ENCODE data around the gene GAMT.

- no peak for TF ChIP-seq CTCF (CRISPR knock-in tag; IDR thresholded peaks at IDR 0.05)
- no peak for TF ChIP-seq POLR2A (IDR thresholded peaks at IDR 0.05; ENCODE audit: insufficient read depth in 1 of 2, low read depth in 2 of 2, low read length in 2 of 2)
- no peak for TF ChIP-seq TFDP2 (CRISPR knock-in tag; IDR thresholded peaks at IDR 0.05)
- no peak for TF ChIP-seq IRX3 (CRISPR knock-in tag; IDR thresholded peaks at IDR 0.05; ENCODE audit: borderline replicate concordance, low read depth)
Observed at GRCh38 chr19:1420590-1420989, 19.2 kb upstream of the GAMT start.

Data from HepG2 (cell line).